Activated naive CD4-positive, alpha-beta T cell treated with anti-CD3 and anti-CD28 coated beads, Interleukin-2, amount 10 ng/mL, durations not matched to agents 5 hours and 36 hours (primary cell): Measurements from ENCODE around the gene OR7C1. TPM values are rescaled to one million over a fixed set of nuclear protein-coding genes. Genes with fewer than 3 reads are reported as not detected.

Source experiments
- total RNA-seq, 2 experiments: library from RNA; stranded (reverse); gene quantifications; one replicate each; pipeline ENCODE4 v1.2.3, GENCODE V29; 2021

Gene OR7C1
- total RNA-seq: not detected

GRCh38 chr19:14835011-14835410 is at the start of gene OR7C1, which contains the start of gene OR7A5:
Gene OR7C1, minus strand, starts transcription at chr19:14835185. Its CDS starts 35,049 bp downstream, at chr19:14800136.
Gene OR7A5, minus strand, starts transcription at chr19:14835185. Its CDS starts 6,944 bp downstream, at chr19:14828241.

GRCh38 chr19:14848822-14849221 is 13.8 kb upstream of the OR7C1 start, which contains the start of gene OR7A10:
Gene OR7A10, minus strand, starts transcription at chr19:14848922. Its CDS starts 7,045 bp downstream, at chr19:14841877.

GRCh38 chr19:14778110-14778845 is 56.7 kb downstream of the OR7C1 start, which contains the start of gene ADGRE2:
Gene ADGRE2, minus strand, starts transcription at chr19:14778560. Its CDS starts 1,804 bp downstream, at chr19:14776756.

Other genes with a start within 250 kb of the OR7C1 start
- not detected for gene ADGRE3, start 160.3 kb downstream of the OR7C1 start, total RNA-seq
- gene ZNF333, start 145.1 kb downstream of the OR7C1 start, total RNA-seq: 10 to 100 TPM; 13.5 to 14.5 TPM
- gene ADGRE2, start 56.6 kb downstream of the OR7C1 start, total RNA-seq: under 1 TPM; 0.45 to 0.51 TPM
- gene OR7A5, start within 50 bp of the OR7C1 start, total RNA-seq: not detected
- gene OR7A10, start 13.7 kb upstream of the OR7C1 start, total RNA-seq: not detected
- gene OR7A17, start 50.9 kb upstream of the OR7C1 start, total RNA-seq: not detected
- gene OR7C2, start 106.3 kb upstream of the OR7C1 start, total RNA-seq: not detected
- gene SLC1A6, start 144.7 kb upstream of the OR7C1 start, total RNA-seq: not detected
- not detected for gene CASP14, start 214.3 kb upstream of the OR7C1 start, total RNA-seq
- not detected for gene OR1I1, start 247.0 kb upstream of the OR7C1 start, total RNA-seq